Cardiac fibroblast (primary cell): ENCODE data around the gene ACP7.
"Not testable (repeated sequence)": the region's sequence is repeated elsewhere in the genome, so short reads cannot be mapped to it uniquely, and the experiment has no call there.

Experiments
- DNase-seq, 2 donors: peaks; one replicate each; pipeline versions ENCODE4 v3.0.0 to v3.0.0-alpha.2; 2010; ENCODE audit warnings: low read depth in 2 of 2
- H3K4me3 ChIP-seq, 2 donors: replicated peaks in 1 of 2; 1 replicate in 1 of 2; 2 replicates in 1 of 2; pipeline ENCODE4 v1.5.1; 2011; ENCODE audit warnings: low read depth in 2 of 2, low read length in 2 of 2, mild to moderate bottlenecking in 2 of 2, moderate library complexity in 1 of 2
- TF ChIP-seq, protein P1 (sequence below): IDR thresholded peaks from one replicate; pipeline ENCODE4 v1.5.1; 2011; ENCODE audit warnings: low read depth, mild to moderate bottlenecking, low read length, inconsistent platforms

ACP7 gene

DNA sequence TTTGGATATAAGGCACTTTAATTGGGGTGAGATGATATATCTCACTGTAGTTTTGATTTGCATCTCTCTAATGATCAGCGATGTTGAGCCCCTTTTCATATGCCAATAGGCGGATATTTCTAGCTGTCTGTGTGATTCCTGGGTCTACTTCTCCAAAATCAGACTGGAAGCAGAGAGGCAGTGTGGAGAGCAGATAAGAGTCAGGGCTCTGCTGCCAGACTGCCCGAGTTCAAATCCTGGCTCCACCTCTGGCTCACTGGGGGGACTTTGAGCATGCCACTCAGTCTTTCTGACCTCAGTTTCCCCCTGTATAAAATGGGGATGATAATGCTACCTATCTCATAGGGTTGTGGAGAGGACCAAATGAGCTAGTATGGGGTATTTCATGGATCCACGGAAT lies 24.0 kb upstream of the ACP7 start:
- no peak for DNase-seq
- no peak overlapping the region for H3K4me3 ChIP-seq
- TF ChIP-seq, protein P1, sequence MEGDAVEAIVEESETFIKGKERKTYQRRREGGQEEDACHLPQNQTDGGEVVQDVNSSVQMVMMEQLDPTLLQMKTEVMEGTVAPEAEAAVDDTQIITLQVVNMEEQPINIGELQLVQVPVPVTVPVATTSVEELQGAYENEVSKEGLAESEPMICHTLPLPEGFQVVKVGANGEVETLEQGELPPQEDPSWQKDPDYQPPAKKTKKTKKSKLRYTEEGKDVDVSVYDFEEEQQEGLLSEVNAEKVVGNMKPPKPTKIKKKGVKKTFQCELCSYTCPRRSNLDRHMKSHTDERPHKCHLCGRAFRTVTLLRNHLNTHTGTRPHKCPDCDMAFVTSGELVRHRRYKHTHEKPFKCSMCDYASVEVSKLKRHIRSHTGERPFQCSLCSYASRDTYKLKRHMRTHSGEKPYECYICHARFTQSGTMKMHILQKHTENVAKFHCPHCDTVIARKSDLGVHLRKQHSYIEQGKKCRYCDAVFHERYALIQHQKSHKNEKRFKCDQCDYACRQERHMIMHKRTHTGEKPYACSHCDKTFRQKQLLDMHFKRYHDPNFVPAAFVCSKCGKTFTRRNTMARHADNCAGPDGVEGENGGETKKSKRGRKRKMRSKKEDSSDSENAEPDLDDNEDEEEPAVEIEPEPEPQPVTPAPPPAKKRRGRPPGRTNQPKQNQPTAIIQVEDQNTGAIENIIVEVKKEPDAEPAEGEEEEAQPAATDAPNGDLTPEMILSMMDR: no peak

DNA sequence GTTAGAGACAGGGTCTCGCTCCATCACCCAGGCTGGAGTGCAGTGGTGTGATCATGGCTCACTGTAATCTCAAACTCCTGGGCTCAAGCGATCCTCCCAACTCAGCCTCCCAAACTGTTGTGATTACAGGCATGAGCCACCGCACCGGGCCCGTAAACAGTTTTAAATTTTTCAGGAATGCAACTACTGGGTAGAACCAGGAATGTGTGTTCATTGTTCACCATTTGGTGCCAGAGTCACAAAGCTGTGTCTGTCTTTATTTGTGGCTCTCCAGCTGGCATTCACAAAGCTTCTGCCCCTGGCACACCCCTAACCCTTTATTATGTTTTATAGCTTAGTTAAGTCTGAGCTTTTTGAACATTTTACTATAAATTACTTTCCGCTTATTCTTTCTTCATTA lies 19.8 kb upstream of the ACP7 start:
- TF ChIP-seq, protein P1: no peak
- DNase-seq: peak in 1 of 2 donors; percentile 38
- H3K4me3 ChIP-seq: no peak overlapping the region

DNA sequence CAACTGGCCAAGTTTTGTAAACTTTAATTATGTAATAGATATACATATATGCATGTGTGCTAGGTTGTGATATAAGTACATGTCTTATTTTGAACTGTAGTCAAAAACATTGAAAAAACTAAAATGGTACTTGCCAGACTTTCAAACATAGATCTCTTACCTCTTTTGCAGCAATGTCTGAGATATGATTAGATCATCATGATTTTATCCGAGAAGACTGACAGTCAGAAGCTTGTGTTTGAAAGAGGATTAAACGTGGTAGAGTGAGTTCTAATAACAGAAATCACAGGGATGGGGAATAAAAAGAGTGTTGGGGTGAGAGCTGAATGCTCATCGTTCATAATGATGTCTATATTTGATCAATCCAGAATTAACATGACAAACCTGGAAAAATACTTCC lies 18.2 kb upstream of the ACP7 start:
- H3K4me3 ChIP-seq: no peak overlapping the region
- DNase-seq: no peak
- TF ChIP-seq, protein P1: no peak

DNA sequence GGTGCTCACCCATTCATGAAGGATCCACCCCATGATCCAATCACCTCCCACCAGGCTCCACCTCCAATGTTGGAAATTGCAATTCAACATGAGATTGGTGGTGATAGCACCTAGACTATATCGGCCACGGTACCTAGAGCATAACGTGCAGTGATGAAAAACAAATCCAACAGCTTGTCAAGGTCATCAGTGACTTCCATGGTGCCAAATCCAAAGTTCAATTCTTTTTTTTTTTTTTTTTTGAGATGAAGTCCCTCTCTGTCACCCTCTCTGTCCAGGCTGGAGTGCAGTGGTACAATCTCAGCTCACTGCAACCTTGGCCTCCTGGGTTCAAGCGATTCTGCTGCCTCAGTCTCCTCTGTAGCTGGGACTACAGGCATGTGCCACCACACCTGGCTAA lies 17.1 kb upstream of the ACP7 start:
- DNase-seq: no peak
- H3K4me3 ChIP-seq: no peak overlapping the region
- TF ChIP-seq, protein P1: no peak

DNA sequence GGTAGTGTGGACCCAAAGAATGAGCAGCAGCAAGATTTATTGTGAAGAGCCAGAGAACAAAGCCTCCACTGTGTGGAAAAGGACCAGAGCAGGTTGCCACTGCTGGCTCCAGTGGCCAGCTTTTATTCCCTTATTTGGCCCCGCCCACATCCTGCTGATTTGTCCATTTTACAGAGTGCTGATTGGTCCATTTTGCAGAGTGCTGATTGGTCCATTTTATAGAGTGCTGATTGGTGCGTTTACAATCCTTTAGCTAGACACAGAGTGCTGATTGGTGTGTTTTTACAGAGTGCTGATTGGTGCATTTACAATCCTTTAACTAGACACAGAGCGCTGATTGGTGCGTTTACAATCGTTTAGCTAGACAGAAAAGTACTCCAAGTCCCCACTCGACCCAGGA lies 15.9 kb upstream of the ACP7 start:
- not testable (repeated sequence) for H3K4me3 ChIP-seq, DNase-seq

DNA sequence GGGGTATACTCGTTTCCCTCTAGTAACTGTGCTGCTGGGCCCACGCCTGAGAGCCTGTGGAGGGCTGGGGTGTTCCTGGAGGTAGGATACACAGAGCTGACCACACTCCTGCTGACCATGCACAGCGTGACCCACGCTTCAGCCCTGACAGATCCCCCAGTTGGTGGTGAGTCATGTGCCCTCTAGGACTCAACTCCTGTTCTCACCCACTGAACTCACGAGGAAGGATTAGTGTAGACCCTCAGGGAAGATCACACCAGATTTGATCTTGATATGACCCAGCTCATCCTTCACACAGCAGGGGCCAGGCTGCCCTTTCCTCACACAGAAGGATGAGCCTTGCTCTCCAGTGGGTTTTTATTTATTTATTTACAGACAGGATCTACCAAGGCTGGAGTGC lies 13.3 kb upstream of the ACP7 start:
- H3K4me3 ChIP-seq: no peak overlapping the region
- TF ChIP-seq, protein P1: no peak
- DNase-seq: peak in 1 of 2 donors; percentile 37

DNA sequence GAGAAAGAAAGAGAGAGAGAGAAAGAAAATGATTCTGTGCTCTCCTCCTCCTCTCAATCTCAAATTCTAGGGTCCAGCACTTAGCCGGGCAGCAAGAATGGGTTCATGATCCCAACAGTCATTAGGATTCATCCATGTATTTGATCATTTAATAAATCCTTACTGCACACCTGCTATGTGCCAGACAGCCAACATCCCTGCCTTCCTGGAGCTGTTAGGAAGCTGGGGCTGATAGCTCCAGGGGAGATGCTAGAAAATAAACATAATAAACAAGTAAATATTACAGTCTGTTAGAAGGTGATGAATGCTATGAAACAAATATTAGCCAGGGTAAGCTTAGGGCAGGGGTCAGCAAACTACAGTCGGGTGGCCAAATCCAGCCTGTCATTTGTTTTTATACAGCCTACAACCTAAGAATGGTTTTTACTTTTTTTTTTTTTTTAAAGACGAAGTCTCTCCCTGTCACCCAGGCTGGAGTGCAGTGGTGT lies 9.9 kb upstream of the ACP7 start:
- TF ChIP-seq, protein P1: no peak
- H3K4me3 ChIP-seq: no peak overlapping the region
- DNase-seq: no peak
